DMS114 treated with DMSO at 0.1 percent for 48 hours (cell line): Measurements from ENCODE around the gene CPA2.
"Not testable (repeated sequence)": the region's sequence is repeated elsewhere in the genome, so short reads cannot be mapped to it uniquely, and the experiment has no call there.

Experiments used
- DNase-seq: peaks from one replicate; lab custom pipeline; 2025; ENCODE audit not compliant: unreplicated experiment; lab: John Stamatoyannopoulos, UW

Gene CPA2

GRCh38 chr7:130249626-130250025, 17.0 kb upstream of the CPA2 start:
- DNase-seq = not testable (repeated sequence)

GRCh38 chr7:130254555-130254954, 12.1 kb upstream of the CPA2 start:
- no peak for DNase-seq

- DNase-seq = no peak
Observed at GRCh38 chr7:130256704-130257103, 10.0 kb upstream of the CPA2 start.

- no peak for DNase-seq
Observed at GRCh38 chr7:130258494-130259078, 8.1 kb upstream of the CPA2 start.

- no peak for DNase-seq
Observed at GRCh38 chr7:130262448-130262847, 4.2 kb upstream of the CPA2 start.

GRCh38 chr7:130263130-130263529, 3.5 kb upstream of the CPA2 start:
- no peak for DNase-seq

- no peak for DNase-seq
Observed at GRCh38 chr7:130266961-130267321, 278 bp downstream of the CPA2 start.

GRCh38 chr7:130268463-130269317, 2.0 kb downstream of the CPA2 start:
- no peak for DNase-seq

GRCh38 chr7:130269318-130269694, 2.6 kb downstream of the CPA2 start:
- no peak for DNase-seq

GRCh38 chr7:130270947-130271800, 4.5 kb downstream of the CPA2 start:
- no peak for DNase-seq

GRCh38 chr7:130272381-130273080, 5.9 kb downstream of the CPA2 start:
- DNase-seq = no peak

- DNase-seq = no peak
Observed at GRCh38 chr7:130273081-130273932, 6.6 kb downstream of the CPA2 start.

GRCh38 chr7:130273933-130274255, 7.2 kb downstream of the CPA2 start:
- DNase-seq = no peak

- DNase-seq = no peak
Observed at GRCh38 chr7:130274296-130274695, 7.6 kb downstream of the CPA2 start.

GRCh38 chr7:130274983-130275591, 8.4 kb downstream of the CPA2 start:
- DNase-seq = no peak

- no peak for DNase-seq
Observed at GRCh38 chr7:130275826-130276297, 9.2 kb downstream of the CPA2 start.

- DNase-seq = no peak
Observed at GRCh38 chr7:130276796-130277762, 10.4 kb downstream of the CPA2 start.

GRCh38 chr7:130277763-130278643, 11.3 kb downstream of the CPA2 start:
- no peak for DNase-seq
